Retinal pigment epithelial cell (primary cell): ENCODE results near the gene HOXC5.

ENCODE experiments used
- DNase-seq: peaks from one replicate; pipeline ENCODE4 v3.0.0-alpha.2; 2010; ENCODE audit warnings: low read depth
- H3K4me3 ChIP-seq: 2 replicates; pipeline ENCODE4 v1.5.1; 2011; ENCODE audit warnings: mild to moderate bottlenecking, low read length, control low read depth, moderate library complexity
- CTCF ChIP-seq: conservative IDR thresholded peaks from 2 replicates; pipeline ENCODE4 v1.5.1; 2011; ENCODE audit warnings: low read depth, low read length, control low read depth, inconsistent platforms

HOXC5 gene

GRCh38 chr12:54059668-54060067, 26.8 kb downstream of the HOXC5 start:
- no peak for TF ChIP-seq CTCF
- no peak overlapping the region for H3K4me3 ChIP-seq
- no peak for DNase-seq

GRCh38 chr12:54060174-54060974, 27.5 kb downstream of the HOXC5 start:
- no peak overlapping the region for H3K4me3 ChIP-seq
- no peak for DNase-seq
- no peak for TF ChIP-seq CTCF

- no peak for TF ChIP-seq CTCF
- H3K4me3 ChIP-seq, result no peak overlapping the region
- no peak for DNase-seq
These were observed 28.3 kb downstream of the HOXC5 start for GRCh38 chr12:54060975-54061778.

- no peak for TF ChIP-seq CTCF
- no peak overlapping the region for H3K4me3 ChIP-seq
- DNase-seq, result no peak
These were observed 32.8 kb downstream of the HOXC5 start for GRCh38 chr12:54065677-54066076.

- H3K4me3 ChIP-seq, result no peak overlapping the region
- no peak for TF ChIP-seq CTCF
- no peak for DNase-seq
These were observed 33.6 kb downstream of the HOXC5 start for GRCh38 chr12:54066408-54066807.

GRCh38 chr12:54068418-54069070, 35.7 kb downstream of the HOXC5 start:
- H3K4me3 ChIP-seq, result no peak overlapping the region
- no peak for TF ChIP-seq CTCF
- DNase-seq, result no peak
